T follicular helper cell (primary cell): ENCODE measurements around the gene PAK1IP1.
"Not testable (repeated sequence)": the region's sequence is repeated elsewhere in the genome, so short reads cannot be mapped to it uniquely, and the experiment has no call there.

ENCODE experiments used
- DNase-seq: peaks from one replicate; pipeline ENCODE4 v3.0.0-alpha.2; 2020; ENCODE audit warnings: low read depth
- total RNA-seq, 2 experiments: gene quantifications; one replicate each; lab custom pipeline; 2026; lab: John Stamatoyannopoulos, UW

PAK1IP1 gene
- 31.3 to 151 reads per million in 2 experiments for total RNA-seq

DNA sequence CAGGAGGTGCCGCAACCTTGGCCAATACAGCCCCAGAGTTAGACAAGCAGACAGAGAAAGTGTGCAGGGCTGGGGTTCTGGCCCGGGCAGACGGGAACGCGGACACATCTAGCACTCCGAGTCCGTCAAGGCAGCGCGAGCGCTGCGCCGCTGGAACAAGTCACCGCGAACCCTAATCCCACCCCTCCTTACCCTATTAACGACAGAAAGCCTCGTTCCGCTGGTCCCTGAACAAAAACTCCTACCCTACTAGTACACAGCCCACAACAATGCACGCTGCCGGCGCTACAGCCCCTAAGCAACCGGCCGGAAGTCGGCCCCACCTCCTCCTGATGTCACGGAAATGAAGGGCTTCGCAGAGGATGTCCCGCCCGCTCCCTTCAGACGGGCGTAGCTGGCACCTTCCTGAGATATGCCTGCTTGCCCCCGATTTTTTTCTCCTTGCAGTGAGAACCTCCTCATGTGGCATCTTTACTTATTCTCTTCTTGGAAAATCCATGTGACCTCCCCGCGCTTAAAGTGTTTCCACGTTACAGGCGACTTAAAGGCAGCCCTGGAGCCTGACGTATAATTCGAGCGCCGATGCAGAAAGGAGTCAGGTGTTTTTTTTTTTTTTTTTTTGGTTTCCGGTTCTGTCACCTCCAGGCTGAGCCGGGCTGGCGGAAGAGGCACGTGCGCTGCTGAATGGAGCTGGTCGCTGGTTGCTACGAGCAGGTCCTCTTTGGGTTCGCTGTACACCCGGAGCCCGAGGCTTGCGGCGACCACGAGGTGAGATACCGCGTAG is at the start of gene PAK1IP1, which contains the start of gene C6orf52:
PAK1IP1 (plus strand) TSS at position 671 of the 784 bp plus-strand sequence; CDS start at position 685, 14 bp downstream.
C6orf52 (minus strand) TSS at position 315 of the 784 bp plus-strand sequence. CDS start 7,066 bp downstream, outside the sequence.
- DNase-seq = peak; percentile 89

GRCh38 chr6:10655508-10656055 is 39.2 kb upstream of the PAK1IP1 start:
- no peak for DNase-seq

DNA sequence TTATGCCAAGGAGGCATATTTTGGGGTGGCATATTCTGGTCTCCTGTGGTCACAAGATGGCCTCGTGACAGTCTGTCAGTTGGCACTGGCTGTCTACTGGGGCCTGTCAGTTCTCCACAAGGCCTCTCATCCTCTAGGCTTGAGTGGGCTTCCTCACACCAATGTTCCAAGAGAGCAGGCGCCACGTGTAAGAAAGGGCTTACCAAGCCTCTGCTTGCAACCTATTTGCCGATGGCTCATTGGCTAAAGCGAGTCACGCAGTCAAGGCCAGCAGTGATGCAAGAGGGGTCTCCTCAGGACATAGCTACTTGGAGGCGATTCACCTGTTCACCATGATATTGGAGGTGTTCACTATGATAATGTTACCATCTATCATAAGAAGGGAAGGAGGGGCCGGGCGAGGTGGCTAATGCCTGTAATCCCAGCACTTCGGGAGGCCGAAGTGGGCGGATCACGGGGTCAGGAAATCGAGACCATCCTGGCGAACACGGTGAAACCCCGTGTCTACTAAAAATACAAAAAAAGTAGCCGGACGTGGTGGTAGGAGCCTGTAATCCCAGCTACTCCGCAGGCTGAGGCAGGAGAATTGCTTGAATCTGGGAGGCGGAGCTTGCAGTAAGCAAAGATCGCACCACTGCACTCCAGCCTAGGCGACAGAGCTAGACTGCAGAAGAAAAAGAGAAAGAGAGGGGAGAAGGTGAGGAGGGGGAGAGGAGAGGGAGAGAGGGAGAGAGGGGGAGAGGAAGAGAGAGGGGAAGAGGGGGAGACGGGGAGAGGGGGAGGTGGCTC is 35.7 kb upstream of the PAK1IP1 start:
- no peak for DNase-seq

GRCh38 chr6:10659699-10660348 is 34.9 kb upstream of the PAK1IP1 start:
- no peak for DNase-seq

GRCh38 chr6:10660431-10661191 is 34.2 kb upstream of the PAK1IP1 start:
- DNase-seq = not testable (repeated sequence)

- no peak for DNase-seq
Measured at GRCh38 chr6:10662207-10662606, 32.6 kb upstream of the PAK1IP1 start.

DNA sequence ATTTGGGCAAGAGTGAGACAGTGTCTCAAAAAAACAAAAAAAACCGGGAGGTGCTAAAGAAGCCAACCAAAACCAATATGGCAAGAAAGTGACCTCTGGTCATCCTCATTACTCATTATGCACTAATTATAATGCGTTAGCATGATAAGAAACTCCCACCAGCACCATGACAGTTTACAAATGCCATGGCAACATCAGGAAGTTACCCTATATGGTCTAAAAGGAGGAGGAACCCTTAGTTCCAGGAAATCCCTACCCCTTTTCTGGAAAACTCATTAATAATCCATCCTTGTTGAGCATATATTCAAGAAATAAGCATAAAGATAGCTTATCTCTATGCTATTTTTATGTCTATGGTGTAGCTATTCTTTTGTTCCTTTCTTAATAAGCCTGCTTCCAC is 32.0 kb upstream of the PAK1IP1 start:
- DNase-seq = no peak

DNA sequence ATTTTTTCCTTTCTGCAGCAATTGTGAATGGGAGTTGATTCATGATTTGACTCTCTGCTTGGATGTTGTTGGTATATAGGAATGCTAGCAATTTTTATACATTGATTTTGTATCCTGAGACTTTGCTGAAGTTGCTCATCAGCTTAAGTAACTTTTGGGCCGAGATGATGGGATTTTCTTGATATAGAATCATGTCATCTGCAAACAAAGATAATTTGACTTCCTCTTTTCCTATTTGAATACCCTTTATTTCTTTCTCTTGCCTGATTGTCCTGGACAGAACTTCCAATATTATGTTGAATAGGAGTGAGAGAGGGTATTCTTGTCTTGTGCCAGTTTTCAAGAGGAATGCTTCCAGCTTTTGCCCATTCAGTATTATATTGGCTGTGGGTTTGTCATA is 29.2 kb upstream of the PAK1IP1 start:
- not testable (repeated sequence) for DNase-seq

- no peak for DNase-seq
Measured at GRCh38 chr6:10668126-10668917, 26.4 kb upstream of the PAK1IP1 start.

DNA sequence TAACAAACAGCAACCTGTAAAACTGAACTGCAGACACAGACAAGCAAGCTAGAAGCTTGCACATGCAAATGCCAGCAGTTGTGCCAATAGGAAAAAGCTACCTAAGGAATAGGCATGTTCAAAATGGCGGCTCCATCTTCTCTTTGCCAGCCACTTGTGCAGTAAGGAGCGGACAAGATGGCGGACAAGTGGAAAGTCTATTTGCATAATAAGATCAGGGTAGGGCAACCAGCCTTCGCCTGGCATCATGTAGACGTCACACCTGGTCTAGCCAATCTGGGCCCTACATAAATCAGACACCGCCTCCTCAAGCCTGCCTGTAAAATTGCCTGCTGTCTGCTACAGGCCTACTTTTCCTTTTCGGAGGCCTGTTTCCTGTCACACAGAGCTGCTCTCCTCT is 18.4 kb upstream of the PAK1IP1 start:
- DNase-seq = no peak

- no peak for DNase-seq
Measured at GRCh38 chr6:10678456-10678855, 16.3 kb upstream of the PAK1IP1 start.

DNA sequence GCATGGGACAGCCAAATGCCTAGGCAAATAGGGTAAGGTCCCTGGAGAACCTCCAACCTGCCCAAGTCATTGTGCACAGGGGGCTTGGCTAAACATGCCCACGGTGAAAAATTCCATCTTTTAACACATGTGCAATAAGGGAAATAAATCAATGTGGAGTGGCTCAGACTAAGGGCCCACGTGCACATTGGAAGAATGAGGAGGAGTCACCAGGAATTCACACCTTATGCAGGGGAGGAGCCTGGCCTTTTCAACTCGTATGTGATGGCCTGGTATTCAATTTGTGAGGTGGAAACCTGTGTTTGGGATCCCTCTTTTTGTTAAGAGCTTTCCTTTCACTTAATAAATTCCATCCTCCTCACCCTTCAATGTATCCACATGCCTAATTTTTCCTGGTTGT is 13.0 kb upstream of the PAK1IP1 start:
- DNase-seq = no peak

GRCh38 chr6:10682355-10682988 is 12.3 kb upstream of the PAK1IP1 start:
- no peak for DNase-seq

DNA sequence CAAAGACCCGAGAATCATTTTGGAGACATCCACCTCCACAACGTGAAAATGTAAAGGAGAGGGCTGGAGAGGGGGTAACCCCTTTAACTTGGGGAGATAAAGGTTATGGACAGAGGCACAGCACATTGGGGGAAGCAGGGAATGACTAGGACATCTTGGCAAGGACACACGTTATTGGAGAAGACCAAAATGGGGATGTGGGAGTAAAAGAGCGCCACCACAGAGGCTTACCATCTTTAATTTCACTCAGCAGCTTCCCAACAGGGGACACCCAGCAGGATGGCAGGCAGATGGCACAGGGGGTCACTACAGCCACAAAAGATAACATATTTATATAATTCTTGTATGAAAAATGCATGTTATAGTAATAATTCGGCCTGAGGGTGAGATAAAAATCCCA is 10.2 kb upstream of the PAK1IP1 start:
- no peak for DNase-seq

DNA sequence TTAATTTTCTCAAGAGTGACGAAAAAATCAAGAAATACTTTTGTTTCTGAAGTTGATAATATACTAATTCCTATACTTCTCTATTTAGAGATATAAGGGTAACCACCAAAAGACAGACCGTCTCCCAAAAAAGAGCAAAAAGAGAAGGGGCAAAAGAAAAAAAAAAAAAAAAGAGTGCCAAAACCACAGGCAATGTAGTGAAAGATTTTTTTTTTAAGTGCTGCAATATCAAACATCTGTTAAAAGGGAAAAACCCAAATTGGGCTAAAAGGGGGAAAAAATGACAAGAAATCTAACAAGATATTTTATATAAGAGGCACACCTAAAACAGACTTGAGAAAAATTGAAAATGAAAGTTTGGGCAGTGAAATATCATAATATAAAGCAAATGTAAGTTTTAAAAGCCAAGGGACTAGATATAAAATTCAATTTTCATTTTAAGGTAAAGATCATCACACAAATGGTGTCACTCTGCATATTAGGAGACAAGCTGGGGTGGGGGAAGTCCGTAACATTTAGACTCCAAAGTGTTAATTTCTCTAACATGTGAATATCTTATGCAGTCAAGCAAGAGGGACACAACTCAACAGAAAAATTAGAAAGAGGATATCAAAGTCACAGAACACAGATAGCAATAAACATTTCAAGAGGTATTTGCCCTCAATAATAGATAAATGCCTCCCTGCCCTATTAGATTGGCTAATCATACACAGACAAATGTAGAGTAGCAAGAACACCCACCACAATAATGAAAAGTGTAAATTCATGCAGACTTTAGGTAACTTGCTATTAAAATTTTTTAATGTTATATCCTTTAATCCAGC is 9.5 kb upstream of the PAK1IP1 start:
- no peak for DNase-seq

DNA sequence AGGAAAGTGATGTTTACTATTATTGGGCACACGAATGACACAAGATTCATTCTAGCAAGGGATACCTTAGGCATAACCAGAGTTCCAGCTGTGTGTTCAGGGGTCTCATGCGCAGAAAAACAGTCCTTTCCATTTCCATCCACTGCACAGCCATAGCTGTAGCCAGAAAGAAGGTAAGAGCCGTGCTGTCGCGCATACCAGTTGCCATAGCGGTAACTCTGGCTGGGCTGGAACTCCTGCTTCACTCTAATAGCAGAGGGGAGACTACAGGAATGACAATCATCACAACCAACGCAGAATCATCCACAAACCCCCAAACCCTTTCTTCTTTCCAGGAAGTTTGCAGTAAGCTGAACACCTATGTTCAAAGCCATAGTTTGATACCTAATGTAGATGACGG is 7.9 kb upstream of the PAK1IP1 start:
- no peak for DNase-seq

DNA sequence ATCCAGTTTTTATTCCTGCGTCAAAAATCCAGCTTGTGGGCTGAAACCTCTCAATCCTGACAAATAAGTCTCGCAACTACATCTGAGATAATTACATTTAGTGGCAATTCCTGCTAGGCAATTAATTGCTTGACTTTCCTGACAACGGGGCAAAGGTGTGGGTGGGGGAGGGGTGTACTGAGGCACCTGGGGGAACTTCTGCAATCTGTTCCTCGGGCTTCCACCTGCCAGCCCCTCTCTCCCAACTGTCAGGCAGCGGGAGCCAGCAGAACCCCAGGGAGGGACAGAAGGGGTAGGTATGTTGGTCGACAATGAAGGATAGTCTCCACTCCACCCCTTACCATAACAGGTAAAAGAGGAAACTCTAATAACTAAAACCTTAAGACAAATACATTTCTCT is 7.2 kb upstream of the PAK1IP1 start:
- no peak for DNase-seq

DNA sequence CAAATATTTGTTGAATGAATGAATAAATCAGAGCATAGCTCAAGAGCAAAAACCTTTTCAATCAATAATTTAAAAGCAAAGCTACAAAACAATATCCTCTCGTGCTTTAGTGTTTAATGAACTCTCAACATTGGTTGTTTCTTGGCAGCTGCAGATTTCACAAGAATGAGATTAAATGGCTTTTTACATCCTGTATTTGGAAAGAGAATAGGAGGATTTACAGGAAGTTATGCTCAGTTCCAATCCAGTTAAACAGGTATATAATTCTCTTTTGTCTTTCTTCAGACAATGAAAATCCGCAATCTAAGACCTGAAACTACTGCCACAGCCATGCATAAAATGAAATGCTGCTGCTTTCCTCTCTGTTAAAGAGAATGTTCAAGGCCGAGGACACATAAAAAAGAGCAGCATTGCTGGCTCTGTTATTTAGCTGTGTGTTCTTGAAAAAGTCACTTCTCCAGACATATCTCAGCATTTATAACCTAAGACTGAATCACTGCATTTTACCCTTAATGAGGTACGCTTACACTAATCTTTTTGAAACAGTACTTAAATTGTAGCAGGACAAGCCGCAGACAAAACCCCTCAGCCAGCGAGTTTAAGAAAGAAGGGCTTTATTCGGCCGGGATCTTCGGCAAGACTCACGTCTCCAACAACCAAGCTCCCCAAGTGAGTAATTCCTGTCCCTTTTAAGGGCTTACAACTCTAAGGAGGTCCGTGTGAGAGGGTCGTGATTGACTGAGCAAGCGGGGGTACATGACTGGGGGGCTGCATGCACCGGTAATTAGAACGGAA is 3.9 kb upstream of the PAK1IP1 start:
- DNase-seq = no peak
